HEK293 (cell line): ENCODE results near the gene XKR7.

ENCODE experiments used
- CTCF ChIA-PET: fragments of 350-600 bp; formaldehyde crosslinking; extraction: SDS; loops from one replicate; lab custom pipeline; 2021; ENCODE audit warnings: antibody characterized with exemption; lab: Yijun Ruan, JAX
- POLR2A ChIA-PET: fragments of 300-600 bp; formaldehyde crosslinking; extraction: SDS; loops from one replicate; lab custom pipeline; 2020; ENCODE audit warnings: antibody characterized with exemption, inconsistent platforms; lab: Yijun Ruan, JAX
- H3K27ac ChIP-seq: fragments of 200-500 bp; sonication (Bioruptor generic); 2 replicates; pipeline ENCODE4 v1.5.1; 2014; ENCODE audit warnings: low read depth, low read length, control low read depth, inconsistent platforms; ENCODE audit errors: extremely low read depth
- H3K36me3 ChIP-seq, 2 experiments: fragments of 200-500 bp in 1 of 2; sonication (Bioruptor generic) in 1 of 2; 1 replicate in 1 of 2; 2 replicates in 1 of 2; pipeline ENCODE4 v1.5.1; 2014 to 2017; ENCODE audit warnings: inconsistent platforms in 2 of 2, low read length in 2 of 2; ENCODE audit not compliant: control insufficient read depth in 2 of 2, insufficient read depth in 1 of 2
- H3K4me1 ChIP-seq: fragments of 200-500 bp; sonication (Bioruptor generic); 2 replicates; pipeline ENCODE4 v1.5.1; 2014; ENCODE audit warnings: mild to moderate bottlenecking, low read length, inconsistent platforms; ENCODE audit not compliant: control insufficient read depth, insufficient read depth
- H3K4me3 ChIP-seq: 2 replicates; pipeline ENCODE4 v1.5.1; 2011; ENCODE audit warnings: low read depth, mild to moderate bottlenecking, control low read depth, low read length, moderate library complexity
- H3K9me3 ChIP-seq: fragments of 200-500 bp; sonication (Bioruptor generic); 2 replicates; pipeline ENCODE4 v1.5.1; 2014; ENCODE audit warnings: low read depth, low read length, inconsistent platforms; ENCODE audit not compliant: control insufficient read depth, insufficient read depth
- BCL11A ChIP-seq: fragments of 450-650 bp; formaldehyde crosslinking; IDR thresholded peaks from 2 replicates; pipeline ENCODE4 v1.5.1; 2016; ENCODE audit warnings: low read depth, missing biosample characterization, missing genetic modification characterization
- FEZF1 ChIP-seq: fragments of 450-650 bp; formaldehyde crosslinking; IDR thresholded peaks from 2 replicates; pipeline ENCODE4 v1.5.1; 2016; ENCODE audit warnings: missing biosample characterization, missing genetic modification characterization
- KLF1 ChIP-seq: fragments of 450-650 bp; formaldehyde crosslinking; IDR thresholded peaks from 2 replicates; pipeline ENCODE4 v1.5.1; 2016; ENCODE audit warnings: missing biosample characterization, missing genetic modification characterization
- KLF16 ChIP-seq: fragments of 450-650 bp; formaldehyde crosslinking; IDR thresholded peaks from 2 replicates; pipeline ENCODE4 v1.5.1; 2017; ENCODE audit warnings: missing biosample characterization, missing genetic modification characterization
- KLF7 ChIP-seq: fragments of 450-650 bp; formaldehyde crosslinking; IDR thresholded peaks from 2 replicates; pipeline ENCODE4 v1.5.1; 2016; ENCODE audit warnings: missing biosample characterization, missing genetic modification characterization, borderline replicate concordance
- MYNN ChIP-seq: fragments of 450-650 bp; formaldehyde crosslinking; IDR thresholded peaks from 2 replicates; pipeline ENCODE4 v1.5.1; 2016; ENCODE audit warnings: missing biosample characterization, missing genetic modification characterization, borderline replicate concordance
- ZNF16 ChIP-seq: fragments of 450-650 bp; formaldehyde crosslinking; IDR thresholded peaks from 2 replicates; pipeline ENCODE4 v1.5.1; 2016; ENCODE audit warnings: low read depth, missing biosample characterization, missing genetic modification characterization
- ZNF239 ChIP-seq: fragments of 450-650 bp; formaldehyde crosslinking; IDR thresholded peaks from 2 replicates; pipeline ENCODE4 v1.5.1; 2016; ENCODE audit warnings: missing biosample characterization, missing genetic modification characterization
- ZNF274 ChIP-seq, 2 experiments: fragments of 200-500 bp in 1 of 2; fragments of 450-650 bp in 1 of 2; sonication (Bioruptor generic) in 1 of 2; formaldehyde crosslinking in 1 of 2; IDR thresholded peaks; 2 replicates each; pipeline versions ENCODE4 v1.5.1 to v1.6.1; 2014 to 2016; ENCODE audit warnings: borderline replicate concordance in 1 of 2, inconsistent platforms in 1 of 2, low read length in 1 of 2, missing biosample characterization in 1 of 2, missing genetic modification characterization in 1 of 2
- ZNF776 ChIP-seq: fragments of 450-650 bp; formaldehyde crosslinking; IDR thresholded peaks from 2 replicates; pipeline ENCODE4 v1.5.0; 2017; ENCODE audit warnings: missing biosample characterization, missing genetic modification characterization, borderline replicate concordance
- TF ChIP-seq, protein P1 (sequence below): fragments of 450-650 bp; IDR thresholded peaks from 2 replicates; pipeline ENCODE4 v1.5.1; 2018; ENCODE audit warnings: missing biosample characterization, mild to moderate bottlenecking, missing genetic modification characterization
- TF ChIP-seq, protein P2 (sequence below): fragments of 450-650 bp; formaldehyde crosslinking; conservative IDR thresholded peaks from 2 replicates; pipeline ENCODE4 v1.5.1; 2016; ENCODE audit warnings: low read depth, missing biosample characterization, missing genetic modification characterization
- TF ChIP-seq, protein P3 (sequence below): fragments of 450-650 bp; formaldehyde crosslinking; IDR thresholded peaks from 2 replicates; pipeline ENCODE4 v1.5.1; 2016; ENCODE audit warnings: missing biosample characterization, missing genetic modification characterization

XKR7 gene

GRCh38 chr20:32037929-32038328, 70.0 kb downstream of the XKR7 start (continued):
- TF ChIP-seq, protein P1, sequence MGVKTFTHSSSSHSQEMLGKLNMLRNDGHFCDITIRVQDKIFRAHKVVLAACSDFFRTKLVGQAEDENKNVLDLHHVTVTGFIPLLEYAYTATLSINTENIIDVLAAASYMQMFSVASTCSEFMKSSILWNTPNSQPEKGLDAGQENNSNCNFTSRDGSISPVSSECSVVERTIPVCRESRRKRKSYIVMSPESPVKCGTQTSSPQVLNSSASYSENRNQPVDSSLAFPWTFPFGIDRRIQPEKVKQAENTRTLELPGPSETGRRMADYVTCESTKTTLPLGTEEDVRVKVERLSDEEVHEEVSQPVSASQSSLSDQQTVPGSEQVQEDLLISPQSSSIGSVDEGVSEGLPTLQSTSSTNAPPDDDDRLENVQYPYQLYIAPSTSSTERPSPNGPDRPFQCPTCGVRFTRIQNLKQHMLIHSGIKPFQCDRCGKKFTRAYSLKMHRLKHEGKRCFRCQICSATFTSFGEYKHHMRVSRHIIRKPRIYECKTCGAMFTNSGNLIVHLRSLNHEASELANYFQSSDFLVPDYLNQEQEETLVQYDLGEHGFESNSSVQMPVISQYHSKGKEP: no peak
- no peak for TF ChIP-seq ZNF274 (IDR thresholded peaks at IDR 0.05; ENCODE audit: low read length)
- no peak for TF ChIP-seq ZNF274 (tag by site-specific recombination; IDR thresholded peaks at IDR 0.05; ENCODE audit: borderline replicate concordance)
- TF ChIP-seq ZNF239 (tag by site-specific recombination): no peak
- no peak for TF ChIP-seq ZNF776 (tag by site-specific recombination)
- no peak for TF ChIP-seq MYNN (tag by site-specific recombination)
- TF ChIP-seq ZNF16 (tag by site-specific recombination): no peak
- TF ChIP-seq KLF16 (tag by site-specific recombination): no peak
- TF ChIP-seq, protein P2, sequence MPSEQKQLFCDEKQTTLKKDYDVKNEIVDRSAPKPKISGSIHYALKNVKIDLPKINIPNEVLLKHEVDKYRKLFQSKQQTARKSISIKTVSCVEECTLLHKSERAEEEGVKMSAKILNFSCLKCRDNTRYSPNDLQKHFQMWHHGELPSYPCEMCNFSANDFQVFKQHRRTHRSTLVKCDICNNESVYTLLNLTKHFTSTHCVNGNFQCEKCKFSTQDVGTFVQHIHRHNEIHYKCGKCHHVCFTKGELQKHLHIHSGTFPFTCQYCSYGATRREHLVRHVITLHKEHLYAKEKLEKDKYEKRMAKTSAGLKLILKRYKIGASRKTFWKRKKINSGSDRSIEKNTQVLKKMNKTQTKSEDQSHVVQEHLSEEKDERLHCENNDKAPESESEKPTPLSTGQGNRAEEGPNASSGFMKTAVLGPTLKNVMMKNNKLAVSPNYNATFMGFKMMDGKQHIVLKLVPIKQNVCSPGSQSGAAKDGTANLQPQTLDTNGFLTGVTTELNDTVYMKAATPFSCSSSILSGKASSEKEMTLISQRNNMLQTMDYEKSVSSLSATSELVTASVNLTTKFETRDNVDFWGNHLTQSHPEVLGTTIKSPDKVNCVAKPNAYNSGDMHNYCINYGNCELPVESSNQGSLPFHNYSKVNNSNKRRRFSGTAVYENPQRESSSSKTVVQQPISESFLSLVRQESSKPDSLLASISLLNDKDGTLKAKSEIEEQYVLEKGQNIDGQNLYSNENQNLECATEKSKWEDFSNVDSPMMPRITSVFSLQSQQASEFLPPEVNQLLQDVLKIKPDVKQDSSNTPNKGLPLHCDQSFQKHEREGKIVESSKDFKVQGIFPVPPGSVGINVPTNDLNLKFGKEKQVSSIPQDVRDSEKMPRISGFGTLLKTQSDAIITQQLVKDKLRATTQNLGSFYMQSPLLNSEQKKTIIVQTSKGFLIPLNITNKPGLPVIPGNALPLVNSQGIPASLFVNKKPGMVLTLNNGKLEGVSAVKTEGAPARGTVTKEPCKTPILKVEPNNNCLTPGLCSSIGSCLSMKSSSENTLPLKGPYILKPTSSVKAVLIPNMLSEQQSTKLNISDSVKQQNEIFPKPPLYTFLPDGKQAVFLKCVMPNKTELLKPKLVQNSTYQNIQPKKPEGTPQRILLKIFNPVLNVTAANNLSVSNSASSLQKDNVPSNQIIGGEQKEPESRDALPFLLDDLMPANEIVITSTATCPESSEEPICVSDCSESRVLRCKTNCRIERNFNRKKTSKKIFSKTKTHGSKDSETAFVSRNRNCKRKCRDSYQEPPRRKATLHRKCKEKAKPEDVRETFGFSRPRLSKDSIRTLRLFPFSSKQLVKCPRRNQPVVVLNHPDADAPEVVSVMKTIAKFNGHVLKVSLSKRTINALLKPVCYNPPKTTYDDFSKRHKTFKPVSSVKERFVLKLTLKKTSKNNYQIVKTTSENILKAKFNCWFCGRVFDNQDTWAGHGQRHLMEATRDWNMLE (tag by site-specific recombination): no peak
- no peak for TF ChIP-seq KLF7 (tag by site-specific recombination)

DNA sequence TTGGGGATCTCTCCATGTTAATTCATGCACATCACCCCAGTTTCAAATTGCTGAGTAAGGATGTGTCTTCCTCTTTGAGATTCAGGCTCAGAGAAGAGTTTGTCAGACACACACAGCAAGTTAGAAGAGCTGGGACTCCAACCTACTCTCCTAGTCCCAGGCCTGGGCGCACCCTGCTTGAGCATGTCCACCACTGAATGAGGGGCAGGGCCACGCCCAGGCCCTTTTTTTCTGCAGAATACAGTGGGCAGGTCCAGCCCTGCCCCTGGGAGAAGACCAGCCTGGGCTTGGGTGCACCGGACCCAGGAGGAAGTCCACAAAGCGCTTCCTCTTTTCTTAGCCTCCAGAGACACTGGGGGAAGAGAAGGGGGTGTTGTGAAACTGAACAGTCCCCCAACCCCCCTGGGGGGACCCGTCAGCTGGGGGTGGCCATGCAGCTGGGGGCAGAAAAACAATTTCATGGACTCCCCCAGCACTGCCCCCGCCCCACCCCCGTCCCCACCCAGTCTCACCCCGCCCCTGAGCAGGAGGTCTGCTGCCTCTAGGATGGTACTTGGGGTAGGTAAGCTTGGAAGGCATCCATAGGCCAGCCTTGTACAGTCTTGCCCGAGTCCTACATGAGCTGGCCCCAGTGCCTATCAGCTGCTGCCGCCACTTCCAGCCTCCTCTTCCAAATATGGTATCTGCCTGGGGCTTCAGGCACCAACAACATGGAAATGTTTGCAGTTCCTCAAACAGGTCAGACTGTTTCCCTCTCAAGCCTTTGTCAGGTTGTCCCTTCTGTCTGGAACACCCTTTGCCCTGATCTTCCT, 72.4 kb downstream of the XKR7 start:
- POLR2A ChIA-PET: interaction anchor here (0.7 kb wide), 1 partner anchor 155 kb away, joined by 5 read pairs; no protein-coding TSS in a partner anchor
- H3K36me3 ChIP-seq: no peaks in the 10 kb centered on the region
- TF ChIP-seq FEZF1 (tag by site-specific recombination): peak; percentile 77
- TF ChIP-seq KLF1: peak; percentile 59
- no peak for TF ChIP-seq BCL11A (tag by site-specific recombination)
- TF ChIP-seq, protein P3, sequence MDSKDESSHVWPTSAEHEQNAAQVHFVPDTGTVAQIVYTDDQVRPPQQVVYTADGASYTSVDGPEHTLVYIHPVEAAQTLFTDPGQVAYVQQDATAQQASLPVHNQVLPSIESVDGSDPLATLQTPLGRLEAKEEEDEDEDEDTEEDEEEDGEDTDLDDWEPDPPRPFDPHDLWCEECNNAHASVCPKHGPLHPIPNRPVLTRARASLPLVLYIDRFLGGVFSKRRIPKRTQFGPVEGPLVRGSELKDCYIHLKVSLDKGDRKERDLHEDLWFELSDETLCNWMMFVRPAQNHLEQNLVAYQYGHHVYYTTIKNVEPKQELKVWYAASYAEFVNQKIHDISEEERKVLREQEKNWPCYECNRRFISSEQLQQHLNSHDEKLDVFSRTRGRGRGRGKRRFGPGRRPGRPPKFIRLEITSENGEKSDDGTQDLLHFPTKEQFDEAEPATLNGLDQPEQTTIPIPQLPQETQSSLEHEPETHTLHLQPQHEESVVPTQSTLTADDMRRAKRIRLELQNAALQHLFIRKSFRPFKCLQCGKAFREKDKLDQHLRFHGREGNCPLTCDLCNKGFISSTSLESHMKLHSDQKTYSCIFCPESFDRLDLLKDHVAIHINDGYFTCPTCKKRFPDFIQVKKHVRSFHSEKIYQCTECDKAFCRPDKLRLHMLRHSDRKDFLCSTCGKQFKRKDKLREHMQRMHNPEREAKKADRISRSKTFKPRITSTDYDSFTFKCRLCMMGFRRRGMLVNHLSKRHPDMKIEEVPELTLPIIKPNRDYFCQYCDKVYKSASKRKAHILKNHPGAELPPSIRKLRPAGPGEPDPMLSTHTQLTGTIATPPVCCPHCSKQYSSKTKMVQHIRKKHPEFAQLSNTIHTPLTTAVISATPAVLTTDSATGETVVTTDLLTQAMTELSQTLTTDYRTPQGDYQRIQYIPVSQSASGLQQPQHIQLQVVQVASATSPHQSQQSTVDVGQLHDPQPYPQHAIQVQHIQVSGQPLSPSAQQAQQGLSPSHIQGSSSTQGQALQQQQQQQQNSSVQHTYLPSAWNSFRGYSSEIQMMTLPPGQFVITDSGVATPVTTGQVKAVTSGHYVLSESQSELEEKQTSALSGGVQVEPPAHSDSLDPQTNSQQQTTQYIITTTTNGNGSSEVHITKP: peak; percentile 42; the same call in 1 of the 2 replicates
- CTCF ChIA-PET: interaction anchor here (0.7 to 4.9 kb wide), 3 partner anchors 9 to 341 kb away, joined by 3 to 26 read pairs (median 3); no protein-coding TSS in a partner anchor
- no peaks in the 10 kb centered on the region for H3K9me3 ChIP-seq
- no peak overlapping the region for H3K4me3 ChIP-seq
- H3K4me1 ChIP-seq: no peaks in the 10 kb centered on the region
- no peak overlapping the region for H3K27ac ChIP-seq
